CD4-positive, alpha-beta T cell treated with Interleukin-4 for 4 hours (primary cell): ENCODE results near the gene AKNAD1.
"Not testable (repeated sequence)": the region's sequence is repeated elsewhere in the genome, so short reads cannot be mapped to it uniquely, and the experiment has no call there.

Source experiments
- DNase-seq: peaks from one replicate; pipeline ENCODE4 v3.0.0-alpha.2; 2020

The AKNAD1 gene

GRCh38 chr1:108856994-108857393 lies at the start of gene AKNAD1:
Gene AKNAD1 (minus strand): TSS chr1:108857094. CDS start chr1:108852664, 4,430 bp downstream.
- DNase-seq = no peak

GRCh38 chr1:108901106-108901505 lies 44.2 kb upstream of the AKNAD1 start:
- no peak for DNase-seq

GRCh38 chr1:108897865-108898720 lies 41.2 kb upstream of the AKNAD1 start:
- DNase-seq = peak; percentile 70

GRCh38 chr1:108896146-108897145 lies 39.6 kb upstream of the AKNAD1 start:
- DNase-seq = no peak

- no peak for DNase-seq
Measured at GRCh38 chr1:108893141-108893530, 36.2 kb upstream of the AKNAD1 start.

GRCh38 chr1:108892356-108893140 lies 35.7 kb upstream of the AKNAD1 start:
- no peak for DNase-seq

- DNase-seq = no peak
Measured at GRCh38 chr1:108889706-108890384, 33.0 kb upstream of the AKNAD1 start.

- not testable (repeated sequence) for DNase-seq
Measured at GRCh38 chr1:108889006-108889645, 32.2 kb upstream of the AKNAD1 start.

- no peak for DNase-seq
Measured at GRCh38 chr1:108886292-108886691, 29.4 kb upstream of the AKNAD1 start.

GRCh38 chr1:108884968-108885367 lies 28.1 kb upstream of the AKNAD1 start:
- no peak for DNase-seq

- no peak for DNase-seq
Measured at GRCh38 chr1:108882837-108883236, 25.9 kb upstream of the AKNAD1 start.

- no peak for DNase-seq
Measured at GRCh38 chr1:108881369-108881768, 24.5 kb upstream of the AKNAD1 start.

GRCh38 chr1:108880850-108881249 lies 24.0 kb upstream of the AKNAD1 start:
- DNase-seq = no peak

GRCh38 chr1:108878678-108879077 lies 21.8 kb upstream of the AKNAD1 start:
- DNase-seq = no peak

- DNase-seq = no peak
Measured at GRCh38 chr1:108878160-108878469, 21.2 kb upstream of the AKNAD1 start.

- DNase-seq = no peak
Measured at GRCh38 chr1:108877348-108878159, 20.7 kb upstream of the AKNAD1 start.

- no peak for DNase-seq
Measured at GRCh38 chr1:108871050-108871724, 14.3 kb upstream of the AKNAD1 start.

GRCh38 chr1:108865316-108865910 lies 8.5 kb upstream of the AKNAD1 start:
- no peak for DNase-seq

- no peak for DNase-seq
Measured at GRCh38 chr1:108863984-108864383, 7.1 kb upstream of the AKNAD1 start.
